ENCODE measurements around the gene LENG9.
"Not testable (repeated sequence)": the region's sequence is repeated elsewhere in the genome, so short reads cannot be mapped to it uniquely, and the experiment has no call there.

The LENG9 gene

DNA sequence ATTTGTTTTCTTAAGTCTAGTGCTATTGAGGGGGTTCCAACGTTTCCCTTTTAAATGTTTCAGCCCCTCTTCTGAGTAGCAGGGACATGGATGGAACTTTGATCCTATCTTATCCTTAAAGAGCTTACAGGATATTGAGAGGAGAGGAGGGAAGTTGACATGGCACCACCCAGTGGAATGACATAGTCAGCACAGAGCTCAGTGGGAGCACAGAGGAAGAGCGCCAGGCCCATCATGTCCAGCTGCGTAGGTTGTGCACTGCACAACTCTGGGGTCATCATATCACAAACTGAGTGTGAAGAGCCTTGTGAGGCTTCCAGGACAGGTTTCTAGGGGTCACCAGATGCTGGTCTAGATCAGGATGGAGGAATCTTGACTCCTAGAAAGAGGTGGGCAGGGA, 14.1 kb upstream of the LENG9 start:
- DNase-seq, result no peak

DNA sequence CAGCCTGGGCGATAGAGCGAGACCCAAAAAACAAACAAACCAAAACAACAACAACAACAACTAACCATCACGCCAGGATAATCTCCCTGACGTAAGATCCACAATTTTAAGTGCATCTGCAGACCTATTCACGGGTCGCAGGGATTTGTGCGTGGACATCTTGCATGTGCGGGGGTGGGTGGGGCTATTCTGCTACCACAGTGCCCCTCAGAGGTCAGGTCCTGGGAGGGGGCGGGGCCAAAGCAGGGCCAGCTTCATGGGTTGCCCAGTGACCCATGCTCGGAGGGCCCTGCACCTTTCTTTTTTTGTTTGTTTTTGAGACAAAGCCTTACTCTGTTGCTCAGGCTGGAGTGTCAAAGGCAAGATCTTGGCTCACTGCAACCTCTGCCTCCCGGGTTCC, 12.1 kb upstream of the LENG9 start:
- DNase-seq, result no peak

DNA sequence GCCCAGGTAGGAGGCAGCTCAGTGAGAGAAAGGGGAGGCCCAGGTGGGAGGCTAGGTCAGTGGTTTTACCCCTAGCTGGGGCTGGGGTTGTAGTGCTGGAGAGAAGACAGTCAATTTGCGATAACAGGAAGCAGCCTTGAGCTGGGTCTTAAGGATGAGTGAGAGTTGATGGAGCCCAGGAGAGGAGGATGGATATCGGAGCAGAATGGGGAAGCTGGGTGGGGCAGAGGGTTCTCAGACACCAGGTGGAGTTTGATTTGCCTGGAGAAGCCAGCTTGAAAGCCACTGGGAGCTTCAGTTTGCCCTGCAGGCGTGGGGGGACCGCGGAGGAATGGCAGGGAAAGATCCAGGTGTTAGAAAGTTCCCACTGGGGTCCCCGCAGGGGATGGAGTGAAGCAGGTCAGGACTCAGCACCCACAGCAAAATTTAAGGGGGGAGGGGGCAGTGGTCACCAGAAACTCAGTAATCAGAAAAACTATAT, 10.4 kb upstream of the LENG9 start:
- no peak for DNase-seq

DNA sequence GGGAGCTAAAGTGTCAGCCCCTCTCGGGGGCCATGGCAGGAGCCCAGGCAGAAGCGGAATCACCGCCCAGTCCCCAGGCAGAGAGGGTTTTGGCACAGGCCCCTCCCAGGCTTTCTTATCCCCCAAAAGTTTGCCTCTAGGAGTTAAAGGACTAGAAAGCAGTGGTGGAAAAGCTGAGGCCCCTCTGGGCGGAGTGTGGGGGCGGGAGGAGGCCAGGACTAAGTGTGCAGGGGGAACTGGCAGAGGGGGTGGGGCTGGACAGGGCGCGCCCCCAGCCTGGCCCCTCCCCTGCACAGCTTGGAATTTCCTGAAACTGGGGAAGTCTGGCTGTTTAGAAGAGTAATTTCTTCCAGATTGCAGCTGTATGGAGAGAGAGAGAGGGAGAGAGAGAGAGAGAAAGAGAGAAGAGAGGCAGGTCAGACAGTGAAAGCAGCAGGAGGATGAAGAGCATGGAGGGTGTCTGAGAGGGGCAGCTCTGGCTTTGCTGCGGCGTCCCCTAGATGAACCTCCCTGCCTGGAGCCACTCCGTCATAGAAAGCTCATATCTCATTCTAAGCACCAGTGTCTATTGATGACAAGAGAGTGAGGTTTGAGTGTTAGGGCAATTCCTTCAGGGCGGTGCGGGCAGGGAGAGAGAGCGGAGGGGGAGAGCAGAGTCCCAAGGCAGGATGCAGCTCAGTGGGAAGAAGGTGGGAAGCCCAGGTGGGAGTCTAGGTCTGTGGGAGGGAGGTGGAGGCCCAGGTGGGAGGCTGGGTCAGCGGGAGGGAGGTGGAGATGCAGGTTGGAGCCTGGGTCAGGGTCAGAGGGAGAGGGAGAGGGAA, 9.7 kb upstream of the LENG9 start, which contains the start of gene CDC42EP5:
CDC42EP5 (minus strand) TSS at position 226 of the 821 bp plus-strand sequence. CDS start 7,749 bp downstream, outside the sequence.
- no peak for DNase-seq

DNA sequence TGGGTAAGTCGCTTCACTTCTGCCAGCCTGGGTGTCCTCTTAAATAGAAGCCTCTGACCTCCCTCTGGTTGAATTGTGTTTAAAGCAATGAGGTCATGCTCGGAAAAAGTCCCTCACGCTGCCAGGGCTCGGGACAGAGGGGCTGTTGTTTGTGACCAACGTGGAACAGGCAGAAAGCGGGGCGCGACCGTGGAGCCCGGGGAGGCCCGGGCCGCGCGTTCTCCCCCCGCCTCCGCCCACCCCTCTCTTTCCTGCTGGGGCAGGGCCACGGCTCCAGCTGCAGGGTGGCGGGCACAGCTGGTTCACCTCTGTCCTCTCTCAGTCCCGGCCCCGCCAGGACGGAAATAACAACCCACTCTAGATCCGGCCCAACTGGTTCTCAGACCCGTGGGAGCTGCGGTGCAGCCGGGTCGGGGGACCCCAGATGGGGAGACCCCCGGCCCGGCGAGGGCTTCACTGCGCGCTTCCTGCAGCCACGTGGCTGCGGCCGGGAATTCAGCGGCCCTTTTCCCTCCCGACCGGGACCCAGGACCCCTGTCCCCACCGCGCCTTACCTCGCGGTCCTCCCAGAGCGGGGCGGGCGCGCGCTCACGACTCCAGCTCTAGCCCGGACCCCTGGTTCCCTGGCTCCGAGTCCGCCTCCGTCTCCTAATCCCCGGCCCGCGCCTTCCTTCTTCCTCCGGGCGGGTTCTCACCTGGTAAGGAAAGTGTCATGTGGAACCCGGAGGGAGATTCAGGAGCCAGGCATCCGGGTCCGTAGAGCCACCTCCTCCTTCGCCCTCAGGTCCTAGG, 7.6 kb upstream of the LENG9 start:
- no peak for DNase-seq

DNA sequence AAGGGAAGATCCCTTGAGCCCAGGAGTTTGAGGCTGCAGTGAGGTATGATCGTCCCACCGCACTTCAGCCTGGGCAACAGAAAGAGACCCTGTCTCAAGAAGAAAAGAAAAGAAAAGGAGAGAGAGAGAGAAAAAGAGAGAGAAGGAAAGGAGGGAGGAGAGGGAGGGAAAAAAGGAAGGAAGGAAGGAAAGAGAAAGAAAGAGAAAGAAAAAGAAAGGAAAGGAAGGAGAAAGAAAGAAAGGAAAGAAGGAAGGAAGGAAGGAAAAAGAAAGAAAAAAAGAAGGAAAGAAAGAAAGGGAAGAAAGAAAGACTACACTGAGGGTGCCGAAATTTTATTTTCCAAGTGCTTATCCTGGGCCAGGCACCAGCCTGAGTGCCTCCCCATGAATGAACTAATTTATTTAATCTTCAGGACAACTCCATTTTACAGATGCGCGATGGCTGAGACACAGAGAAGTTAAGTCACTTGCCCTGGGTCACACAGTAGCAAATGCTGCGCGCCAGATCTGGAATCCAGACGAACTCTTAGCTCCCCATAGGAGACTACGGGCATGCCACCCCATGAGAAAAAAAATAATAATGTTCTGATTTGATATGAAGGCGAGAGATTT, 6.8 kb upstream of the LENG9 start:
- DNase-seq, result no peak

DNA sequence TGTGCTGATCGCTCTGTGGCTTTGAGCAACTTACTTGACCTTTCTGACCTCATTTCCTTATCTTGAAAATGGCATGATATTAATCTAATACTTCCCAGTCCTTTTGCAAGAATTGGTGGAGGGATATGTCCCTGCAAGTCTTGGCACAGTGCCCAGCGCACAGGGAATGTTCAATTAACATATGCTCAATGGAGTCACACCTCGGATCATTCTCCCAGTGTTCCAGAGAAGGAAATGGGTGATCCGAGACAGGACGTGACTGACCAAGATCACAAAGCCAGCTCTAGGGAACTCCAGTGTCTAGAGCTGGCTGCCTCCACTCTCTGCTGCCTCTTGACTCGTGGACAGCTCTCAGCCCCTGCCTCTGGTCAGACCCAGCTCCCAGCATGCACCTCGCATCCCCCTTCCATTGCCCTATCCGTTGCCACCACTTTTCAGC, 5.9 kb upstream of the LENG9 start:
- DNase-seq, result peak; percentile 26

DNA sequence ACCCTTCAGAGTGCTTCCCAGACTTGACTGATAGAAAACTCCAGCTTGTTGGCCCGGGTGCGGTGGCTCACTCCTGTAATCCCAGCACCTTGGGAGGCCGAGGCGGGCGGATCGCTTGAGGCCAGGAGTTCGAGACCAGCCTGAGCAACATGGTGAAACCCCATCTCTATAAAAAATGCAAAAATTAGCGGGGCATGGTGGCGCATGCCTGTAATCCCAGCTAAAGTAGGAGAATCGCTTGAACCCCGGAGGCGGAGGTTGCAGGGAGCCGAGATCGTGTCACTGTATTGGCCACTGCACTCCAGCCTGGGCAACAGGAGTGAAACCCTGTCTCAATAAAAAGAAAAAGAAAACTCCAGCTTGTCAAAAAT, 2.5 kb upstream of the LENG9 start:
- not testable (repeated sequence) for DNase-seq

DNA sequence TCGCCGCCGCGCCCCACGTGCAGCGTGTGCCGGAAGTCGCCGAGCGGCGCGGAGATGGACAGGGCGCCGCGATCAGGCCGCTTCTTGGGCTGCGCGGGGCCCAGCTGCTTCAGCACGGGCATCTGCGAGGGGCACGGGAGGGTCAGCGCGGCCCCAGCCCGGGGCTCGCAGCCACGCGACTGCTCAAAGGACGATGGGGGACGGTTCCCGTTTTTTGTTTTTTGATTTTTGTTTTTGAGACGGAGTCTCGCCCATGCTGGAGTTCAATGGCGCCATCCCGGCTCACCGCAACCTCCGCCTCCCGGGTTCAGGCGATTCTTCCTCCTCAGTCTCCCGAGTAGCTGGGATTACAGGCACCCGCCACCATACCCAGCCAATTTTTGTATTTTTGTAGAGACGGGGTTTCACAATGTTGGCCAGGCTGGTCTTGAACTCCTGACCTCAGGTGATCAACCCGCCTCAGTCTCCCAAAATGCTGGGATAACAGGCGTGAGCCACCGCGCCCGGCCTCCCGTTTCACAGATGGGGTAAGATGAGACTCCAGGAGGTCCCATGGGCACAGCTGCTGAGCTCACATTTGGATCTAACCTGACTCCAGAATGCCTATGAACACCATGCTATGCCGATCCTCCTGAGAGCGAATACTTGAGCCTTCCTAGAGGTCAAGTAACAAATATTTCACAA, 2.0 kb upstream of the LENG9 start:
- DNase-seq, result no peak

DNA sequence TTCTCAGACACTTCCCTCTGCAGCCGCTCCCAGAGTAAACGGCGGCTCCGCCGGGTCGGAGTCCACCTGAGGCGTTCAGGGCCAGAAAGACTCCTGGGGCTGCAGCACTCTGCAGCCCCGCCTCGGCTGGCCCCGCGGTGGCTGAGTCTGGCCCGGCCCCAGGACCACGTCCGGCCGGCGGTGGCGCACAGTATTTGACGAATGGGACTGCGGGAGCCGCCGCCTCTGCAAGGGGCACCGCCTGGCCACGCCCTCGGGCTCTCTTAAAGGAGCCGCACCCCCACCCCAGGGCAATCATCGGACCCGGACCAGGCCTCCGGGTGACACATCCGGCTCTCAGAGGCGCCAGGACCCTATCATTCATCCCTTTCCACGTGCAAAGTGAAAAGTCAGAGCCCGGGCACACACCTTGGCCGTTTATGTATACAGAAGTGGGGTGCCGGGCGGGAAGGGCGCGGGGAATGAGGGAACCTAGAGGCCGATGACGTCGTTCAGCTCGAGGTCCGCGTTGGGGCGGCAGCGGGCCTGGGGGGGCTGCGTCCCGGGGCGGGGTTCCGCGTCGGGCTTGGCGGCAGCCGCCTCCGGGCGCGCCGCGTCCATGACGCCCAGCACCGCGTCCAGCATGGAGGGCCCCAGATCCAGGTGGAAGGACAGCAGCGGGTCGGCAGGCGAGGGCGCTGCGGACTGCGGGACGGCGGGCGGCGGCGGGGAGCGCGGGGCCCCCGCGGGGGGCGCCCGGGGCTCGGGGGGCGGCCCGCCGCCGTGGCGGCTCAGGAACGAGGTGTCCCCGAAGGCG, 1.2 kb upstream of the LENG9 start:
- peak; percentile 88 for DNase-seq

DNA sequence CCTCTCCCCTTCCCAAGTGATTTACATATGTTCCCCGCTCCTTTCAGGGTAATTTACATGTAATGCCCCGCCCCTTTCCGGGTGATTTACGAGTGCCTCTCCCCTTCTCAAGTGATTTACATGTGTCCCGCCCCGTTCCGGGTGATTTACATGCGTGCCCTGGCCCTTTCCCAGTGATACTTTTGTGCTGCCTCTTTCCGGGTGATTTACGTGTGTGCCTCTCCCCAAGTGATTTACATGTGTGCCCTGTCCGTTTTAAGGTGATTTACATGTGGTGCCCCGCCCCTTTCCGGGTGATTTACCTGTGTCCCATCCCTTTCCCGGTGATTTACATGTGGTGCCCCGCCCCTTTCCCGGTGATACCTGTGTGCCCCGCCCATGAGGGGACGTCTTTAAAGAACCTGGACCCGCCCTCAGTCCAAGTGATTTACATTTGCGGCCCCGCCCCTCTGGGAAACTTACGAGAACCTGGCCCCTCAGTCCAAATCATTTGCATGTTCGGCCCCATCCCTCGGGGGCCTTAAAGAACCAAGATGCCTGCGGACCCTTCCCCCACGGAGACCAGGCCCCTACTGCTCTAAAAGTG, 559 bp upstream of the LENG9 start:
- DNase-seq, result peak; percentile 82

DNA sequence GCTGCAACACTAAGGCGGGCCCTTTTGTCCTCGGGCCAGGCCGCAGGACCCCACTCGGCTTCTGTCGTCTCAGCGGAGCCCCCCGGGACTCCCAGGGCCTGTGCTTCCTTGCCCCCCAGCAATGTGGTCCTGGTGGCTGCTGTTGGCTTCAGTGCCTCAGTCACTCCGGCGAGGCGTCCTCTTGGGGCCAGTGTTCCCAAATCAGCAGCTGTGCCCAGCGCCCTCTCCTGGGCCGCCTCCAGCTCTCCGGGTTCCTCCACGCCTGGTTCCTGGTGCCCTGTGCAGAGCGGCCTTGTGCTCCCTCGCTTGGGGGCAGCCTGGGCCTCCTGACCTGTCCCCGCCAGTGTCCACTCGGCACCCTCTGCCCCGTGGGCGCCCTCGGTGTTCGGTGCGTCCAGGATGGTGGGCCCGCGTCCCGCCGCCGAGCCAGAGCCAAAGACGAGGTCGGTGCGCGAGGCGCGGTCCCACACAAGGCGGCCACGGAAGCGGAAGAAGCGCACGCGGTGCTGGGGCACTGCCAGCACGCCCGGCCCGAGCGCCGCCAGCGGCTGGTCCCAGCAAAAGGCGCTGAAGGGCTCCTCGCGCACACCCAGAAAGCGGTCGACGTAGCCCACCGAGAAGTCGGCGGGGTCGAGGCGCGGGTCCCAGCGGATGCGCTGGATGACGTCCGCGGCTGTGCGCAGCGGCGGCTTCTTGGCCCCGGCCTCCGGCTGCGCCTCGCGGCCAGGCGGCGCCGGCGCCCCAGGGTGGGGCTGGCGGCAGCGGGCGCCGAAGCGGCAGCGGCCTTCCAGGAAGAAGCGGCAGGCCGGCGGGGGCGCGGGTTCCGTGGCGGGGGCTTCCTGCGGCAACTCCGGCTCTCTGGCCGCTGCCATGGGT, 685 bp downstream of the LENG9 start:
- no peak for DNase-seq

DNA sequence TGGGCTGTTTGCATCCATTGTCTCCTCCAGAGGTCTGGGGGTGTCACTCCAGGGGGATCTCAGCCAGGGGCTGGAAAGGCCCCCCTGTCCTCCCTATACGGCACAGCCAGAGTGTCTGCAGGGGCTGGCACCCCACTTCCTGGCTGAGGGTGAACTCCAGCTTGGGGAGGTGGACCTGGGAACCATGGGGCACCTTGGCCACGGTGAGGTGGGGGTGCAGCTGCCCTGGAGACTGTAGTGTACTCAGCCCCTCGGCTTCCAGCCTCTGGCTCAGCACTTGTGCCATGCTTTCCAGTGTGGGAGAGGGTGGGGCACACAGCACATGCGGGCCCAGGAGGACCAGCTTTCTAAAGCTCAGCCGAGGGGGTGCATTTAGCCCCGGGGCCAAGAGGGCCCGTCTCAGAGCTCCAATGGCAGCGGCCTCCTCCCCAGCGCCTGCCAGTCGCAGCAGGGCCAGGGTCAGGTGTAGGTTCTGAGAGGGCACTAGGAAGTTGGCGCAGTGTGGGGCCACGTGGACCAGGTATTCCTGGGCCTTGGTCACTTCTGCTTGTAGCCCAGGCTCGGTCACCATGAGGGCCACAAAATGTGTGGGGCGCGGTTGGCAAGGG, 1.4 kb downstream of the LENG9 start:
- no peak for DNase-seq

DNA sequence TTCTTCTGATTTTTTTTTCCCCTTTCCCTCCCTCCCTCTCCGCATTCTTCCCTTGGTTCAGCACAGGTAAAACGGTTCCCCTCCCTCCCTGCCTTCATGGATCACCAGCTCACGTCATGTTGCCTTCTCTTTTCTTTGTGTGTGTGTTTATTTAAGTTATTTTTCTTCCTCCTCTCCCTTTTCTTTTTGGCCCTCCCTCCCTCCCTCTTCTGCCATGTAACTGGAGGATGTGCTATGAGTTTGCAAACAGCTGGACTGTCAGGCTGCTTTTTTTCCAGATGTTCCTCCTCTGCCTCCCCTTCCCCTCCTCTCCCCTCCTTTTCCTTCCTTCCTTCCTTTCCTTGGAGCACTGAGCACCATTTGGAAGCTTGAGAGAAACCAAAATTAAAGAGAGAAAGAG, 2.0 kb downstream of the LENG9 start:
- no peak for DNase-seq

DNA sequence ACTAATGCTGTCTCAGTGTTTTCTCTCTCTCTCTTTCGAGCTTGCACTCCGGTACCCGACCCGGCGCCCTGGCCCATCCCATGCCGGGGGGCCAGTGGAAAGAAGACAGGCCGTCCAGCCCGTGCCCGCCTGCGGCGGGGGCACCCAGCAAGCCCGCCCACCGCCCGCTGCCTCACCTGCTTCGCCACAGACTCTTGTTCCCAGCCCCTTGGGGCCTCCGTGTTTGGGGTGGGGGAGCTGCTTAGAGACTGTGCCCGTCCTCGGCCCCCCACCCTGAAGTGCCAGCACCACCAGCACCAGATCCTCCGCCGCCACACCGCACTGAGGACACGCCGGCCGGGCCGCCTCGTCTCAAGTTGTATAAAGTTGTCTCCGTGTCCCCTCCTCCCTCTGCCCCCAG, 2.4 kb downstream of the LENG9 start:
- no peak for DNase-seq

DNA sequence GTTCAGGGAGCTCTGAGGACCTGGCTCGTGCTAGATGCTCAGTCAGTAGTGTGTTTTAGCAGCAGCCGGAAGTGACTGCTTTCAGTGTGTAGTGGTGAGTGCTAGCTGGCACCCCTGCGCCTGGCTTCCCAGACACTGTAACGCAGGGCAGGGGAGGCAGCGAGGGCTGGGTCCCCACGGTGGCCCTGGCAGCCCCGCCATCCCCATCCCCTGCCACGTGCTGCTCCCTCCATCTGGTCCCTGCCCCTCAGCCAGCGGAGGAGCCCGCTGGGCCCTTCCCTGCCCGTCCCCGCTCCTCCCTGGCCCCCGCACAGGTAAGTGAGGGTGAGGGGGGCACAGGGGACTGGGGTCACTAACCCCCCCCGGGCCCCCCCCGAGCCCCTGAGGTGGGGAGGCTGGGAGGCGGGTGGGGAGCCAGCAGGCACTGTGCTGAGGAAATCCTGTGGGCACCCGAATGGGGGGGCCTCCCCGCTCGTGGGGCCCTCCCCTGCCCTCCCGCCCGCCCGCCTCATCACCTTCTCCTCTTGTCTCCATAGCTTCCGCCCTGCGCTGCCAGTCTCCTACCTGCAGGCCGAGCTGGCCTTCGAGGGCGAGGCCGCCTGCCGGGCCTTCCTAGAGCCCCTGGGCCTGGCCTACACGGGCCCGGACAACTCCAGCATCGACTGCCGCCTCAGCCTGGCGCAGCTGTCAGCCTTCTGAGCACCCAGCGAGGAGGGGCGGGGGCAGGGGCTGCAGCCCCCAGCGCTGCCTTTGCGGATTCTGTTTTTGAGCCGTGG, 3.2 kb downstream of the LENG9 start:
- no peak for DNase-seq

DNA sequence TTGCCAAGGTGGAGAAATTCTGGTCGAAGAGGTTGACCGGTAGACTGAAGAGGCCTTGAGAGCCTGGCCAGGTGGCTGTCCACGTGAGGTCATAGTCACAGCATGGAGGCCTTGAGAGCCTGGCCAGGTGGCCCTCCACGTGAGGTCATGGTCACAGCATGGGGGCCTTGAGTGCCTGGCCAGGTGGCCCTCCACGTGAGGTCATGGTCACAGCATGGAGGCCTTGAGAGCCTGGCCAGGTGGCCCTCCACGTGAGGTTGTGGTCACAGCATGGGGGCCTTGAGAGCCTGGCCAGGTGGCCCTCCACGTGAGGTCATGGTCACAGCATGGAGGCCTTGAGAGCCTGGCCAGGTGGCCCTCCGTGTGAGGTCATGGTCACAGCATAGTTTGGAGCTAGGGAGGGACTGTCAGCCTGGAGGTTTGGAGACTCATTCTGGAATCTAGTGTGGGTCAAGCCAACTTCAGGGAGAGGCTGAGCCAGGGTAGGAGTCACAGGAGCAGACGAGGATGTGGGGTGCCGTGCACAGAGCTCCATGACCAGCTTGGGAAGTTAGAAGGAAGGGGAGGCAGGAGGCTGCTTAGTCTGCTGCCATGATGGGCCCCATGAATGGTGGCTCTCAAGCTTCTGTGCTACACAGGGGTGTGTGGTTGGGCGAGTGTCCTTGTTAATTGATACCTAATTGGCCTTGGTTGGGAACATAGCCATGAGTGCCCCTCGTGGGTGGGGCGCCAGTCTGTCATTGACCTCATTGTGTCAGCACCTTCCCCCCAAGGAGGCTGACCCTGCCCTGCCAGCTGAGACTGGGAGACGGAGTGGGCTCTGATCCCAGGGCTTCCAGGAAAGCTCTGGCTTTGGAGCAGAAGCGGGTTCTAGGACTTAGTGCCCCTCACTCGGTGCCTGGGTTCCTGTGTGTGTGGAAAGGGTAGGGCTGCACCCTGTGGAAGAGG, 4.0 kb downstream of the LENG9 start:
- peak; percentile 94 for DNase-seq

DNA sequence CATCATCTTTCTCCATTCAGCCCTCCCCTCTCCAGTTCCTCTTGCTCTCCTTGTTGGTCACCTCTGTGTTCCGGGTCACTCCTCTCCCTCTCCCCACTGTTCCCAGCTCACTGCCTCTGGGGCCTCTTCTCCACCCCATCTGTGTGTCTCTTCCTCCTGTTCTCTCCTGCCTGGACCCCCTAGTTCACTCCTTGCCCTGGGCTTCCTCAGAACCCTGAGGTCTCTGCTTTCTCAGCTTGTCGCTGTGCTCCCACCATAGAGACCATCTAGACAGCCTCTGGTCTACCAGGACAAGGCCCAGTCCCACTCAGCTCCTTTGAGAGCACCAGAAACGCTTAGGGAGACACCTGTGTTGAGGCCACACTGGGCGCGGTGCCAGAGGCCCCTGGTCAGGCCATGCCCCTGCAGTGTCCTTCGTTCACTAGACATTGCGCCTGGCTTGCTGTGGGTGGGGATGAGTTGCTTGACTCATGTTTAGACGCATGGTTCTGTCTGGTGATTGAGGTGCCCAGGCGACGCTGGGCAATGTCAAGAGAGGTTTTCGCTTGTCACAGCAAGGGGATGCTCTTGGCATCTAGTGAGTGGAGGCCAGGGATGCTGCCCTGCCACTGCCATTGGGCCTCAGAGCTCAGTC, 4.8 kb downstream of the LENG9 start:
- no peak for DNase-seq
